NCI-H187 (cell line): ENCODE data around the gene PMM2.
"Not testable (repeated sequence)": the region's sequence is repeated elsewhere in the genome, so short reads cannot be mapped to it uniquely, and the experiment has no call there.

Experiments
- DNase-seq, 2 experiments: peaks; one replicate each; lab custom pipeline; 2025; lab: John Stamatoyannopoulos, UW

Gene PMM2

DNA sequence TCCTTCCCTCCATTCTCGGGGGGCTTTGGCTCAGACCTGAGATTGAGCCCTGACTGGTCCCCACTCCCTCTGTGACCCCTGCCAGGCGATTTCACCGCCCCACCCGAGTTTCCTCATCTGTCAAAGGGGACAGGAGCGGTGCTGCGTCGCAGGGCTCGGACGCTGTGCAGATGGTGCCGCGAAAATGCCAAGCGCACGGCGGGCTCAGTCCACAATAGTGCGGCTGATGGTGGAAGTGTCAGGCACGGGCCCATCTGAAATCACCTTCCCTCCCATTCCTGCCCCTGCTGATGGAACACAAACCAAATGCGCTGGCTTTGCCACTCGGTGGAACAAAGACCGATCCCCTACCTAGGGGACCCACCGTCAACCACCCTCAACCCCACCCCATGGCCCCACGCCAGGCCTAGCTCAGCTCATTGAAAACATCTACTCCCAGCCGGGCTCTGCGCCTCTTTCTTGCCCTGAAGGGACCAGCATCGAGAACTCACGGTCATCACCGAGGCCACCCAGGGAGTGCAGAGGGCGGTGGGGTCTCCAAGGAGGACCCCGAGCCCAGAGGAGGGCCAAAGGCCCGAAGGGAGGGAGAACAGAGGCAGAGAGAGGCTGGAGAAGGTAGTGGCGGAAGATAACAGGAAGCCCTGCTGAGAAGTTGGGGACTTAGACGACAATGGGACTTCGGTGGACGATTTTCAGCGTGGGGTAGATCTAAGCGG, 69.7 kb downstream of the PMM2 start:
- DNase-seq: no peak

- no peak for DNase-seq
Measured at GRCh38 chr16:8867932-8868415, 70.3 kb downstream of the PMM2 start.

- DNase-seq: peak; percentile 69 to 86
Measured at GRCh38 chr16:8868416-8869211, 71.0 kb downstream of the PMM2 start, which contains the start of gene CARHSP1. Gene CARHSP1, minus strand, starts transcription at chr16:8869006. Its CDS starts 9,678 bp downstream, at chr16:8859328.

DNA sequence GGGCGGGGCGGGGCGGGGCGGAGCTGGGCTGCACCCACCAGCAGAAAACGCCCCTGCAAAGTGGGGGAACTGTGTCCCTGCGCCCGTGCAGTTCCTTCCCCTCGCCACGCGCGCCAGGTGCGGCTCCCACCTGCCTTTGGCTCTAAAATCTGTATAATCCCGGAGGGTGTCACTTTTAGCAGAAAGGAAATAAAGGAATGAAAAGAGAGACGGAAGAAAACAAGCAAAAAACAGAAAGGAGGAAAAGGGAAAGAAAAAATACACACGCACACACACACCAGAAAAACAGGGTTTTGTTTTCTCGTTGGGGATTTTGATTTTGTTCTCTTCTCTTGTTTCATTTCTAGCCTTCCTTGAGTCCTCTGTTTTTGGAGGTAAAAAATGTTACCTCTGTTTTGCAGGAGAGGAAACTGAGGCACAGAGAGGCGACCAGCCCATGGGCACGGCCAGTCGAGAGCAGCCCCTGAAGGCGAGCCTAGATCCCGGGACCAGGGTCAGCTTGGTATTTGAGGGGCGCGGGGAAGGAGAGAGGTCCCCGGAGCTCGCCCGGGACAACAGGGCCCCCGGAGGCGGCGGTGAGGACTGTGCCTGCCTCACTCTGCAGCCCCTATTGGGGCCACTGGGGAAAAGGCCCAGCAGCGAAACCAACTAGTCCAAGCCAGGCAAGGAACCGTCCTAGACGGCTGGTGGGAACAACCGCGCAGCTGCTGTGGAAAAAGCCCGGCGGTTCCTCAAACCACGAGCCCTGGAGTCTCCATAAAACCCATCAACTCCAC, 71.8 kb downstream of the PMM2 start:
- DNase-seq: peak in 1 of 2 experiments; percentile 69

DNA sequence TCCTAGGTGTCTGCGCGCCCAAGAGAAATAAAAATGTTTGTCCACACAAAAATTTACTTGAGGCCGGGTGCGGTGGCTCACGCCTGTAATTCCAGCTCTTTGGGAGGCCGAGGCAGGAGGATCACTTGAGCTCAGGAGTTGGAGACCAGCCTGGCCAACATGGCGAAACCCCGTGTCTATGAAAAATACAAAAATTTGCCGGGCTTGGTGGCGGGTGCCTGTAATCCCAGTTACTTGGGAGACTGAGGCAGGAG, 72.3 kb downstream of the PMM2 start:
- DNase-seq: not testable (repeated sequence)

GRCh38 chr16:8872071-8872470, 74.4 kb downstream of the PMM2 start:
- DNase-seq: no peak

DNA sequence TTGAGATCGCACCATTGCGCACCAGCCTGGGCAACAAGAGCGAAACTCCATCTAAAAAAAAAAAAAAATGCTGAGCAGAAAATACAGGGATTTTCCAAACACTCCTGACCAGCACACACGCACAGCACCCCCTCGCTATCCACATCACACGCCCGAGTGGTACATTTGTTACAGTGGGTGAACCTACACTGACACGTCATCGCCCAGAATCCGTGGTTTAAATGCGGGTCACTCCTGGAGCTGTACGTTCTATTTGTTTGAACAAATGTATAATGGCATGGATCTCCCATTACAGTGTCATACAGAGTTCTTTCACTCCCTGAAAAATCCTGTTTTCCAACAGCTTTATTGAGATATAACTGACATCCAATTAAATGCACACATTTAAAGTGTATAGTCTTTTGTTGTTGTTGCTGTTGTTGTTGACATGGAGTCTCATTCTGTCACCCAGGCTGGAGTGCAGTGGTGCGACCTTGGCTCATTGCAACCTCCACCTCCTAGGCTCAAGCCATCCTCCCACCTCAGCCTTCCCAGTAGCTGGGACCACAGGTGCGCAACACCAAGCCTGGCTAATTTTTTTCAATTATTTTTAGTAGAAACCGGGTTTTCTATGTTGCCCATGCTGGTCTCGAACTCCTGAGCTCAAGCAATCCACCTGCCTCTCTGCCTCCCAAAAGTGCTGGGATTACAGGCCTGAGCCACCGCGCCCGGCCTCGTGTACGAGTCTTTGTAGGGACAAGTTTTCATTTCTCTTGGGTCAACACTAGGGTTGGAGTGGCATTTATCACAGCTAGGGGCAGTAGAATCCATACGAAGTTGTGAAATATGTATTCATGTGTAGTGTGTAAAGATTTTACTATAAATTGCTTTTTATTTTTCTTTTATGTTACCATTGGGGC, 75.6 kb downstream of the PMM2 start:
- no peak for DNase-seq

DNA sequence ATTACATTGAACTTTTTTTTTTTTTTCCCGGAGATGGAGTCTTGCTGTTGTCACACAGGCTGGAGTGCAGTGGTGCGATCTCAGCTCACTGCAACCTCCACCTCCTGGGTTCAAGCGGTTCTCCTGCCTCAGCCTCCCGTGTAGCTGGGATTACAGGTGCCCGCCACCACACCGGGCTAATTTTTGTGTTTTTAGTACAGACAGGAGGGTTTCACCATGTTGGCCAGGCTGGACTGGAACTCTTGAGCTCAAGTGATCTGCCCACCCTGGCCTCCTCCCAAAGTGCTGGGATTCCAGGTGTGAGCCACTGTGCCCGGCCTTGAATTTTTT, 76.2 kb downstream of the PMM2 start:
- DNase-seq: not testable (repeated sequence)

- DNase-seq: no peak
Measured at GRCh38 chr16:8874388-8874787, 76.7 kb downstream of the PMM2 start.

GRCh38 chr16:8875317-8875716, 77.7 kb downstream of the PMM2 start:
- DNase-seq: not testable (repeated sequence)

- no peak for DNase-seq
Measured at GRCh38 chr16:8877894-8878522, 80.4 kb downstream of the PMM2 start.

GRCh38 chr16:8878523-8878911, 80.9 kb downstream of the PMM2 start:
- no peak for DNase-seq

- DNase-seq: no peak
Measured at GRCh38 chr16:8880839-8881510, 83.3 kb downstream of the PMM2 start.

DNA sequence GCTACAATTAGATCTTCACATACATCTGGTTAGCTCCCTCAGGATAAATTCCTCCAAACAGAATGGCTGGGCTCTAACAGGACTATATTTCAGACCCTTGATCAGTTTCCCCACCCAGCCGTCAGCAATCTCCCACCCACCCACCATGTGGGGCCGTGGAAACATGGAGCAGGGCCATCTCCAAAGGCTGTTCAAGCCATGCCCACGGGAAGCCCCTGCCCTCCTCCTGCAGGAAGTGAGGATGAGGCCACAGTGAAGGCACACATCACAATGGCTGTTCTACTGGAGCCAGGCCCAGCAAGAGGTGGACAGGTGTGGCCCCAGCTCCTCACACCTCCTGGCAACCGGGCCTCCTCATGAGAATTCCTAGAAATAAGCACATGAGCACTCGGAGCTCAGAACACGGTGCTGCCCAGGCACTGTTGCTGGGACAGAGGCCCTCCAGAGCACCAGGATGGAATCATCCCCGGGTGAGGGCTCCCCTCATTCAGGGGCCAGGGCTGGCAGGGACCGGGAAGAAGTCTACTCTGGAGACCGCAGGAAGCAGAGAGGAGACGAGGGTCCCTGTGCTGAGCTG, 84.5 kb downstream of the PMM2 start, which contains the start of gene LITAFD:
TSS of gene LITAFD (plus strand) at position 311 of the 577 bp plus-strand sequence. CDS start 2,005 bp downstream, outside the sequence.
- no peak for DNase-seq

DNA sequence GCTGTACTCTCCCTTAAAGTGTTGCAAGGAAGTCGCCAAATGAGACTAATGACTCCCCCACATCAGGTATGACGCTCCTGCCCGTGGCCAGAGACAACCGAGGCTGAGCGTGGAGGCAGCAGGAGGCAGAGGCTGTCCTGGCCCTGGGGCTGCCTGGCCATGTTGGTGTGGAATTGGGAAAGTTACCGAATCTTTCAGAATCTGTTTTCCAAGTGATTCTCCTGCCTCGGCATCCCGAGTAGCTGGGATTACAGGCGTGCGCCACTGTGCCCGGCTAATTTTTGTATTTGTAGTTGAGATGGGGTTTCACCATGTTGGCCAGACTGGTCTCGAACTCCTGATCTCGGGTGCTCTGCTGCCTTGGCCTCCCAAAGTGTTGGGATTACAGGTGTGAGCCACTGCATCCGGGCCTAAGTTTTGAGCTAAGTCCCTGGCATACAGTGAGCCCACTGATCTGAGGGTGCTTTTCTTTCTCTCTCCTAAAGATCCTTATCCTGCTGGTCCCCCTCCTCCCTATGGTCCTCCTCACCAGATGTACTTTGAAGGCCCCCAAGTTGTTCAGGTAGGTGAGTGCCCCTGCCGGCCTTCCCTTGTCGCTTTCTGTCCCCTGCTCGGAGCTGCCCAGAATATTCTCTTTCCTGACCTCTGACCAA, 85.2 kb downstream of the PMM2 start:
- no peak for DNase-seq

DNA sequence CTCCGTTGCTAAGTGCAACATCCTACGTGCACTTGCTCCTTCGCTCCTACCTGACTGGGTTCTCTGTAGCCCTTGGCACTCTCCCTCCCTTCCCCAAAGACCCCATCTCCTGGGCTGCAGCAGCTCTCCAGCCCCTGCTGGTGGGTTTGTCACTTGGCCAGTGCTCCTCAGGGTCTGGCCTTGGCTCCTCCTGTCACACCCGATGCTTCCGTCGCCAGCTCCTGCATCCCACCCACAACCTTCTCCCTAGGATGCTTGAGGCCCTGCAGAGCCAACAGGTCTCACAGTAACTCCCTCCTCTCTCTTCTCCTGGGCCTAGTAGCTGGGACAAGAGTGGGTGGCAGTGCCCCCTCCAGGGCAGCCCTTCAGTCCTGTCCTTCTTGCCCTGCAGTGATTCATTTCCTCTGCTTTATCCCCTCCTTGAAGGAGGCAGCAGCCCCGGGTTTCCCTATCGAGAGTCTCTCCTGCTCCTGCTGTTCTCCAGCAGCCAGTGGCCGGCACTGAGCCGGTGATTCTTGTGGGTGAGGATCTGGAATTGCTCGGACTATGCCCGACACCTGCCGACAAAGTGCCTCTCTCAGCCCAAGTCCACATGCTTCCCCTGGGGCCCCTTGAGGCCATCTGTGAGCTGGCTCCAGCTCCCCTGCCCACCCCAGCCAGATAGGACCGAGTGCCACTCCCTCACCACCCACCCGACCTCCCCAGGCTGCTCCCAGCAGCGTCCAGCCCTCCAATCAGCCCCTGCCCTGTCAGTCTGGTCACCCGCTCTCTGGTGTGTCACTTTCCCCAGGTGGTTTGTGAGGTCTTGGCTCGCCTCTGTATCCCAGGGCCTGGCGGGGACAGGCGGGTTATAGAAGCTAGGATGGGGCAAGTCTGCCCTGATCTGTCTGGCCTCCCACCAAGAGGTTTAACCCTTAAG, 88.3 kb downstream of the PMM2 start:
- no peak for DNase-seq

- no peak for DNase-seq
Measured at GRCh38 chr16:8886593-8887430, 89.2 kb downstream of the PMM2 start.

DNA sequence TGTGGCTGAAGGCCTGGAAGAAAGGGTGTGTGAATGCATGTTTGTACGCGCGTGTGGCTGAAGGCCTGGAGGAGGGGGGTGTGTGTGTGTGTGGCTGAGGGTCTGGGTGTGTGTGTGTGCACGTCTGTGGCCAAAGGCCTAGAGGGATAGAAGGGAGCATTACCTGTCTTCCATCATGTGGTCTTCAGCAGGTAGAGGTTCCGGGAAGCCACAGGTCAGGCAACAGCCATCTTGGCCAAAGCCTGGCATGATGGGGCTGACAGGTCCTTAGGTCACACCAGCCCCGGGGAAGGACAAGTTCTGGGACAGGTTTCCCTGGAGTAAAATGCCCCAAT, 89.8 kb downstream of the PMM2 start:
- no peak for DNase-seq
